GM18508 (cell line): Measurements from ENCODE around the gene WARS2.

Source experiments
- ATAC-seq: cut with Tn5 transposase; IDR thresholded peaks from one replicate; pipeline ENCODE4 v1.9.1; 2021; ENCODE audit warnings: moderate number of reproducible peaks; ENCODE audit not compliant: insufficient read depth, unreplicated experiment

The WARS2 gene

DNA sequence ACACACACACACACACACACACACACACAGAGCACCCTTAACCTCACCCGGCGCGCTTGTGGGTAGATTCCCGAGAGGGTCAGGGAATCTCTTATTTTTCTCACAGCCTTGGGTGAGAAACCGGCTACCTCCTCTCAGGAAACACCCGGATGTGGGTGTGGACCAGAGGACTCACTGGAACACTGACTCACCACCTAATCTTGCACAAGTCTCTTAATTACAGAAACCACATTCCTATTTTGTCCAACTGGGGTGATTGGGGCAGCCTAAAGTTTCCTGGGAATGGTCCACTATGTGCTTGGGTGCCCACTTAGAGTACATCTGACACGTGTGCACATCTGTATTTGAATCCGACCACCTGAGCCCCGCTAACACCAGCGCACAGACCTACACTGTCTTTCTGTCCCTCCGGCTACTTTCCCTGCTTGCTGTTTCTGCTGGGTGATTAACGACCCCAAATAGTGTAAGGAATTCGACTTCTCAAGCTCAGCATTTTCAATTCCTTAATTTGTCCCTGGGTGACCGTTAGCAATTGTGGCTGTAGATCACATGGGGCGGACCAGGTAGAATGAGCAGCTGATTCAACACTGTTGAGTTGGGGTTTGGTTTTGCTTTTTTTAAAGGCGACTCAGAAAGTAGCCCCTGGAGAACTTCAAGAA is 138.3 kb downstream of the WARS2 start:
- no peak for ATAC-seq

DNA sequence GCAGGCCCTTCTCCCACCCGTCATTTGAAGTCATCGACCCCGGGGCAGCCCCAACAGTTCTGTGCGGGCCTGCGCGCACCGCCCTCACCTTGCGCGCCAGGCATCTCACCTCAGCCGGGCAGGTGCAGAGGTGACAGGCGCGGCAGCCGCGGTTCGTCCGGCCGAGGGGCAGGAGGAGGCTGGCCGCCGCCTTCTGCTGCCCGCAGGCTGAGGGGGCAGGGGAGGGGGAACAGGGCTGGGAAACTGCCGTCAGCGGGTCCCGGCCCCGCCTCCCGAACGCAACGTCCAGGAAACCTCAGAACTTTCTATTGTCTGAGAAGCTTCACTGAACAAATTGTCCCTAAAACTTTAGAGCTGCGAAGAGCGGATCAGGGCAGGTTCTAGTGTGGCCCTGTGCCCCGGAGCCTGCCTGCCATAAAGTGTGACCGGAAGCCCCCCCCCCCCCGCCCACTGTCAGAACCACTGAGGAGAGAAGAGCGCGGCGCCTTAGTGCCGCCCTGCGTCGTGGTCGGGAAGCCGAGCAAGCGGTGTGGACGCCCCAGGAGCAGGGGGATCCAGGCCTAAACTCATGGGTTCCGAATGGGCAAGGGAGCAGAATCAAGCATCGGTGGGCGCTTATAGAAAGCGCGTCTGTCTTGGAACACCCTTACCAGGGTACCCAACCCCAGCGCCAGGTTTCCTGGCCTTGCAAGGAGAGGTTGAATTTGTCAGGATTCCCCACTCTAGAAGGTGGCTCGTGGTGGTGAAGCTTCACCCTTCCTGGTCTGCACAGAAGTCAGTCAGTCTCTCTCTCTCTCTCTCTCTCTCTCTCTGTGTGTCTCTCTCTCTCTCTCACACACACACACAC is 139.0 kb downstream of the WARS2 start:
- no peak for ATAC-seq

DNA sequence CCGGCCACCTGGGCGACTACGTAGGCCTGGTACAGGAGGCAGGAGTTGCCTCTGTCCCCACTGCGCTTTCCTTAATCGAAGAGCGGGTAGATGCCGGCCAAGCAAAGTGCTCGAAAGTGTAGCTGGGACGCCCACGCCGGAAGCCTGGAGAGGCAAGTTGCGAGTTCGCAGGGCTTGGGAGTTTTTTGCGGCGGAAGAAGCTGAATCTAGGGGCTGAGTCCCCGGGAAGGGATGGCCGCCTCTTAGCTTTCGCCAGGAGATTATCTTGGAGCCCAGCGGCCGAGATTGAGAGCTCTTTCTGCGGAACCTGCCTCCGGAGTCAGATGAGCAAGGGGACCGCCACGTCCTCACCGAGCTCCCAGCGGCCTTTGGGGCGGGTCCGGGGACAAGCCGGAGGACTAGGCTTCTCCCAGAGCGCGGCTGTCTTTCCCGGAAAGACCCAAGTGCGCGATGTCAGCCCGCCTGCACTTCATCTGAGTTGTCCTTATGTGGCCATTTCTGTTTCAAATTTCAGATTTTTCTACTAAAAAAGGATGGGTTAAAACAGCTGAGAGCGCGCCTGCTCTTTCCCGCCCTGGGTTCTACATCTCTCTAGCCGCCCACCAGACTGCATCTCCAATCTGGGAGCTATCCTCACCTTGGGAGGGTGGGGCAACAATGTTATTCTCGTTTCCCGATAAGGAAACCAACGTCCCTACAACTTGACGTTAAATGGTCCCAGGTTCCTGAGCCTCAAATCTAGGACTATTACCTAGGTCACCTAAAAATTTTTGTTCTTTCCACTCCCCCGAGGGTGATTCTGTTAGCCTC is 139.9 kb downstream of the WARS2 start:
- no peak for ATAC-seq

DNA sequence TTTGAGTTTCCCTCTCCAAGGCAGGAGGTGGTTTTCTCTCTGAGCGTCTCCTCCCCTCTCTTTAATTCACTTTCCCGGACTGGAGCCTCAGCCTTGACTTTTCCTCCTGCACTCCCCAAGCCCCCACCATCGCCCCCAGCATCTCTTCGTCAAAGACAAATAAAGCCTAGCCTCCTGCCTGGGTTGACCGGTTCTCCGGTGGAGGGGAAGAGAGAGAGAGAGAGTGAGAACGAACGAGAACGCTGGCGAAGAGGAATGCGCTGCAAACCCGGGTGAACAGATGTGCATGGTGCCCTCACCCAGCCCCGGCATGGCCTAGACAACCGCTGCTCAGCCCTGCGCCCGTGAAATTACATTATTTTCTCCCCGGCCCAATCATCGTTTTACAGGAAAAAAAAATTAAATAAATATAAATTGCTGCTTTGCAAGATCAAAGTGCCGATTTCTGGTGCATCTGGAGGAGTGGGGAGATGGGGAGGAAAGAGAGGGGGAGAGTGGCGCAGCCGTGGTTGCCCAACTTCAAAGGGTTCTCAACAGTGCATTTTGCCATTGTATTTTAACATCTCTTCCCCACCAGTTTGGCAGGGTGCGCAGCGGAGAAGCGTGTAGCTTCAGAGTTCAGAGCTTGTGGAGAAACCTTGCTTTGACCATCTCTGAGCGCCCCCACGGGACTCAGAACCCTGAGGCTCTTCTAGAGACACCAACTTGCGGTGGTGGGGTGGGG is 140.9 kb downstream of the WARS2 start:
- ATAC-seq = no peak

DNA sequence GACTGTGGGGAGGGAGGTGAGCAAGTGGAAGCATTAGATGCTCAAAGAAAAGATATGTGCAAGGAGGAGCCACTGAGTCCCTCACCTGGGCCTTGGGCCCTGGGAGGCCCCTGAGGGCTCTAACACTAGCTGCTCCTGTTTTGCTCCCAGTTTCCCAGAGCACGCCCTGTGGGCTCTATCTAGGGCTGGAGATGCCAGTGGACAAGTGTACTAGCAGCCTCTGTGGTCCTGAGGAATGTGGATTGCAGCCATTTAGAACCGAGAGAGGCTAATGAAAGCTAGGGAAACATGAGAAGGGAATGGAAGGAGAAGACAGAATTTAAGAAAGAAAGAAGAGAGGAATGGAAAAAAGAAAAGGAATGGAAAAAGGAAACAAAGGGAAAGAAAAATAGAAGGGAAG is 142.3 kb downstream of the WARS2 start:
- ATAC-seq = no peak

DNA sequence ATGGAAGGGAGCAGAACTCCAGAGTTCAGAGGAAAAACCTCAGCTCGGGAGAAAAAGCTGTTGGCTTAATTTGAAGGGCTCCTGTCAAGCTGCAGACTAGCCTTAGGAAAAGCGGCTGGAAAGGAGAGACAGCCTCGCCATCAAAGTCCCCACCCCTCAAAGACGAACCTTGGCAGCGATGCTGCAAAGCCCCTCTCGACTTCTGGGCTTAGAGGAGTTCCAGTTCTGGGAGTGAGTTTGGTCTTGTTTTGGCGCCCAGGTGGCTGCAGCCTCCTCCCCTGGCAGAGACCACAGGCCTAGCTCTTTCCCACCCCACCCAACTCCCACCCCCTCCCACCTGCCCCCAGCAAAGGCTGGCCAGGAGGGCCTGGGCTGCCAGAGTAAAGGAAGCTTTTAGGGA is 143.2 kb downstream of the WARS2 start:
- no peak for ATAC-seq

DNA sequence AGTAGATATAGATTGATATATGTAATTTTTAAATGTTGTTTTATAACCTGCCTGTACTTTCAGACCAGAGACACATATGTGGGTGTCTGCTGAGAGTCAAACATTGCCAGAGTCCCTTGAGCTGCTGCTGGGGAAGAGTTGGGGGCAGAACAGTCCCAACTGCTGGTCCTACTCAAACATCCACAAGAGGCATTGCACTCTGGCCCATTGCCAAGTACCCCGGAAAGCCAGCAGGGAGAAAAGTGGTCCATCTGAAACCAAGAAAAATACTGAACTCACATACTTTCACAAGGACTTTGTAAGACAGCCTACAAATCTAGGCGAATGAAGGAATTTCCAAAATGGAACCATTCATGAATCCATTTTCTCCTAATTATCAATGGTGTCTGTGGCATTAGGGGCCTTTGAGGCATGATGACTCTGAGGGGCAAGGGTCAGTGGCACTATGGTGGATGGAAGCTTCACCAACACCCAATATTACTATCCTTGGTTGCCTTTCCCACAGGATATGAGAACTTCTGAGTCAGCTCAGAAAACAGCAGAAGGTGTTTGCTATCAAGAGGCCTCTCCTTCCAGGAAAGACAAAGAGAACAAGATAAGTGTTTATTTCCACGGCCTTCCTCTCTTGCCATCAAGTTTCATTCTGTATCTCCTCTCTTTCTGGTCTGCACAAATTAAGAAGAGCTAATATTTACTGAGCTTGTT is 145.0 kb downstream of the WARS2 start:
- no peak for ATAC-seq

DNA sequence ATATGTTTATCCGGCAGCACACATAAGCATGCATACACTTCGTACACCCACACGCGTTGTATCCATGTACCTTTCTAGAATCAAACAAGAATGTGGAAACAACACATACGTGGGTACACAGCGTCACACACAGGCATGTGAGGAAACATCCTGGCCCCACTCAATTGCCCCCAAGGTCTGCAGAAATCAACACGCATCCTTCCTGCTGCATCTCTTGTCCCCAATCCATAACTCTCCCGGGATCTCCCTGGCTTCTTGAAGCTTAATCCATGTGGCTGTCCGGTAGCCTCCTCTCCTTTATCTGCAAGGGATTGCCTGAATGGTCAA is 146.8 kb downstream of the WARS2 start:
- no peak for ATAC-seq

DNA sequence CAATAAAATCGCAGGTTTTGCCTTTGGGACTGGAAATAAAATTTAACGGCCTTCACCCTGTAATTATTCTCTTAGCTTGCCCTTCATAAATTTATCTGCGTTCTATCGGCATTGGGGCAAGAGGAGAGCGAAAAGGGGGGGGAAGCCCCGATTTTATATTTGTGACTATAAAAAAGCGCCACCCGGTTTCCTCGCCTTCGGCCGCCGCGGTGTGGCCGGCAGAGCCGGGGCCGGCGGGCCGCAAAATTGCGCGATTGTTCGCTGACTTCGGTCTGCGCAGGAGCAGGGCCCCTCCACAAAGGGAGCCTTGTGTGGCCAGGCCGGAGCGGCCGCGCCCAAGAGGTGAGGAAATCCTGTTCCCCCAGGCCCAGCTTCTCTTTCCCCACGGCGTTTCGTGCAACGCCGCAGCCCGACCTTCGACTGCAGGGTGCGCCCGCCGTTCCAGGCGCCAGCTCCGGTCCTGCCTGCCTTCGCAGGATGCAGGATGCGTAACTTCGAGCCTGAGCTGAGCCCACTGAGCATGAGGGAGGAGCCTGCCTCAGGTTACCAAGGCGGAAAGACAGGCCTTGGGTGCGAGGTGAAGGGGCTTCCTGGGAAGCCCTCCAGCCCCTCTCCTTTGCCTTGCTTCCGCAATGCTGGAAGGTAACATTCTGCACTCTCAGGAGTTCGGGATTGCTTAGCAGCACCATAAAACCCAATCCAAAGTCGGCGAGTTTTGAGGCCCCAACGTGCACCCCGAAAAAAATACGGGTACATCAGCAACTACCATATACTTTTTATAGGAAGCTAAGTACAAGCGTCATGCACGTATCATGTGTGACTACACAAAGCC is 147.4 kb downstream of the WARS2 start:
- no peak for ATAC-seq

DNA sequence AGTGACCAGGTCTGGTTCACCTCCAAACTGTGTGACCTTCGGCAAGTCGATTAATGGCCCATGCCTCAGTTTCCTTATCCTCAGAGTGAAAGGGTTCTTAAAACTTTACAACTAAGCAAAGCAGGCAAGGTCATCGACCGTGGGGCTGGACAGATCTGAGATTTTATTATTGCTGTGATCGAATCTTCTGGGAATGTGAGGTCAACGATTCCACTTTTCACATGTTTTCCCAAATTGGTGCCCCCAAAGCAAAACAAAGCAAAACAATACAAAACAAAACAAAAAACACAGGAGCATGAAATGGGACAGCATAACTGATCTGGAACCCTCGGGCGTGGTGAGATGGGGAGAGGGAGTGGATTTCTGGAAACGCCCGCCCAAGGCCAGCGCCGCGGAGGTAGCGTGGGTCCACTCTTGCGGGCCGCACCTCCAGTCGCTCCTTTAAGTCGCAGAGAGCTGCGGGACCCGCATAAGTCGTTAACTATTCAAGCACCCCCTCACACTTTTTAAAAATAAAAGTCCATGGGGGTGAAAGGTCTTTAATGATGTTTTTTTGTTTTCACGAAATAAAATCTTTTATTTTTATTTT is 148.1 kb downstream of the WARS2 start:
- no peak for ATAC-seq

DNA sequence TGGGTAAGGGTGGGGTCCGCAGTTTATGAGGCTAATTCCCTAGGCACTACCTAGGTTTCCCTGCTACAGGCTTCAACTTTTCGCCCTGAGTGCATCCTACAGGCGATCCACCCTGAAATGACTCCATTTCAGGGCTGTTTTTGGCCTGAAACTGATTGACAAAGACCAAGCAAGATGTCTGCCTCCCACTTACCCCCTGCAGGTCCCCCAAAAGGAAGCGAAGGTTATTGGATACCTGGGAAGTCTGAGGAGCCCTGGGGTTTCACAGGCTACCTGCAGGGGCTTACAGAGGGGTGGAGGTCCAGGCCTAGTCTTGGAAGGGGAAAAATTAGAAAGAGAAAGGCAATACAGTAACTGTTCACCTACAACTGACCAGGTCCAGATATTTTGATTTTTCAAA is 149.0 kb downstream of the WARS2 start:
- no peak for ATAC-seq

DNA sequence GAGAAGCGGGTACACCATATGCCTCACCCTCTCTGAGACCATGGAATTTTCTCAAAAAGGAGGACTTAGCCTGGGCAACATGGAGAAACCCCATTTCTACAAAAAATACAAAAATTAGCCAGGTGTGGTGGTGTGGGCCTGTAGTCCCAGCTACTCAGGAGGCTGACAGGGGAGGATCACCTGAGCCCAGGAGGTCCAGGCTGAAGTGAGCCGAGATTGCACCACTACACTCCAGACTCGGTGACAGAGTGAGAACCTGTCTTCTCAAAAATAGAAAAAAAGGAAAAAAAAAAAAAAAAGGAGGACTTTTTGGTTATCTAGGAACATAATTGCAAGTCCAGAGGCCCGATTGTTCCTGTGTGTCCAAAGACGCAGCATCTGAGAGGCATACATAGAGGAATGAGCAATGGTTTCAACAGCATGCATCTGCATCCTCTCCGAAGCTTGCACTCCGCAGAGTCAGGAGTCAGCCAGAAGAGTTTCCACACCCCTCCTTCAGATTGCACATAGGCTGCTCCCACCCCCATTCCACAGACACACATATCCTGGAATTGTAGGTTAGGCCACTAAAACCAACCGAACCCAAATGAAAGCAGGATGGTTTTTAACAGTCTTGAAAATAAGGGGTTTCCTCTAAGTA is 149.8 kb downstream of the WARS2 start:
- no peak for ATAC-seq

DNA sequence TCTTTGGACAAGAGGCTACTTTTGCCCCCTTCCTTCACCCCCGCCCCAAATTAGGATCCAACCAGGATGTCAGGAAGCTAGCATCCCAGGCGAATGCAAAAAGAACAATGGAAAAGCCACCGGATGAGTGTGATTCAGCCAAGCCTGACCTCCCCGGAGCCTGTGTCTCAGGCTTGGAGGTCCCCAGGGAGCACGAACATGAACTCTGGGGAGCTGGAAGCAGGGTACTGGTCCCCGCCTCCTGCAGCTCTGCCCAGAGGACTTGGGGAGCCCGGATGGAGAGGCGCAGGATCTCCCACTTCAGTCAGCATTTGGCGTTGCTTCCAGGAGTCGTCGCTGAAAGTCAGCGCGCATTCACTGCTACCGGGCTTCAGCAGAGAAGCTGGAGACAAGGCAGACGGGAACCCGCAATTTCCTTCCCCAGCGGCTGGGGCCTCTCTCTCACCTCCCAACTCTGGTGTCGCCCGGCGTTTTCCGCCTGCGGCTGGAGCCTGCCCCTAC is 150.5 kb downstream of the WARS2 start:
- ATAC-seq = no peak

DNA sequence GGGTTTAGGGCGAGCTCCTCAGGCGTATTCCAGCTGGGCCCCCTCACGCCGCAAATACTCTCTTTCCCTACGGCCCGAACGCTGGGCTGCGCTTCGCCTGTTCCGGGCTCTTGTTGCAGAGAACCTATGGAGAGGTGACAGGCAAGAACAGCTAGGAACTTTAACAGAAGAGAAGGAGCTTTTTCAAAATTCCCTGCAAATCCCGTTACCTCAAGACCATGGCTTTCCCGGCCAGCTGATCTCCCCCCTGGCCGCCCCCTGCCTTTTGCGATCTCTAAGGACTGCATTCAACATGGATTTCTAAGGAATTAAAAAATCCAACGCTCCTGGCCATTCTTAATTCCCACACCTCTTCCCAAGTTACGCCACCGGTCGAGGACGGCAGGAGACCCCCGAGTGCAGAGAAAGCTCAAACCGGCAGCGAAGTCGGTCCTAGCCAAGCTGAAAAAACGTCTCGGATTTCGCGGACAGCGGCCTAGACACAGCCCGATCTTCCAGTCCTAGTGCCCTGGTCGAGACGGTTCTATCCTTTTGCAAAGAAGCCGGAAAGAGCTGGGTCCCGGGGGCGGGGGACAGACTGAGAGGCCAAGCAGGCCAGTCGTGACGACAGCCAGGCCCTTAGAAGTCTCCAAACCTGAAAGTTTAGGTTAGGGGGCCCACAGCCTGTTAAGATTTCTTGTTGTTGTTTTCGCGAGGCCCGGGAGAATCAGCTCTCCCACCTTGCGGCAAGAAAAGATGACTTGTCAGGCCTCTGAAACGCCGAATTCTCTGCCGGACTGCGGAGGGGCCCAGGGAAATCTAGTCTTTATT is 151.2 kb downstream of the WARS2 start:
- no peak for ATAC-seq

DNA sequence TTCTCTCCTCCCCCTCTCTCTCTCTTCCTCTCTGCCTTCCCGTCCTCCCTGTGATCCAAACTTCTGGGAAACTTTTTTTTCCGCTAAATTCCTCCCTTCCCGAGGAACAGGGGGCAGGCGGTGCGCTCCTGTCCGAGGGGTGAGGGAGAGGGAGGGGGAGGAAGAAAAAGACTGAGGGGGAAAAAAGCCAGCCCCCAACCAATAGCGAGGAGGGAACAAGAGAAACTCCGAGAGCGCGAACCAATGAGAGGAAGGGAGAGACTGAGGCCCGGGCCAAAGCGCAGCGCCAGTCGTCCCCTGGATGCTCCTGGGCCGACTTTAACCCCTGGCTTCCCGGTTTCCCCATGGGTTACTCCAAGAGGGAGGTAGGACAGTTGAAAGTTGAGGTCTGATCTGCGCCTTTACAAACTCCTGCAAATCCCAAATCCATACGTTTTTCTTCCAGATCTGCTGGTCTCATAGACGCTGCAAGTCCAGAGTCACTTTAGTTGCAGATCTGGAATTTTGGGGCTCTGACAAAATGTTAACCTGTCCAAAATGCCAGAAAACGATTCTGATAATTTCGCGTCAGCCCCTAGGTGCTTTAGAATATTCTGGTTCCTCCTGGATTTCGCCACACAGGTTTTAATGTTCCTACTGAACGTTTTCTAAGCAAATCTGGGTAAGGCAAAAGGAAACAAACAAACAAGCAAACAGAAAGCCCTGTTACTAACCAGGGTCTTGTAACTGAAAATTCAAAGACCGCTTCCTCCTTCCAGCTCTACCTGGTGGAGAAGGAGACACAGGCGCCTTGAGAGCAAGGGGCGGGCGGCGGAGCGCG is 152.1 kb downstream of the WARS2 start, which contains the start of gene TBX15:
TSS of gene TBX15 (minus strand) at position 158 of the 820 bp plus-strand sequence. CDS start 548 bp downstream, outside the sequence.
- ATAC-seq = no peak

DNA sequence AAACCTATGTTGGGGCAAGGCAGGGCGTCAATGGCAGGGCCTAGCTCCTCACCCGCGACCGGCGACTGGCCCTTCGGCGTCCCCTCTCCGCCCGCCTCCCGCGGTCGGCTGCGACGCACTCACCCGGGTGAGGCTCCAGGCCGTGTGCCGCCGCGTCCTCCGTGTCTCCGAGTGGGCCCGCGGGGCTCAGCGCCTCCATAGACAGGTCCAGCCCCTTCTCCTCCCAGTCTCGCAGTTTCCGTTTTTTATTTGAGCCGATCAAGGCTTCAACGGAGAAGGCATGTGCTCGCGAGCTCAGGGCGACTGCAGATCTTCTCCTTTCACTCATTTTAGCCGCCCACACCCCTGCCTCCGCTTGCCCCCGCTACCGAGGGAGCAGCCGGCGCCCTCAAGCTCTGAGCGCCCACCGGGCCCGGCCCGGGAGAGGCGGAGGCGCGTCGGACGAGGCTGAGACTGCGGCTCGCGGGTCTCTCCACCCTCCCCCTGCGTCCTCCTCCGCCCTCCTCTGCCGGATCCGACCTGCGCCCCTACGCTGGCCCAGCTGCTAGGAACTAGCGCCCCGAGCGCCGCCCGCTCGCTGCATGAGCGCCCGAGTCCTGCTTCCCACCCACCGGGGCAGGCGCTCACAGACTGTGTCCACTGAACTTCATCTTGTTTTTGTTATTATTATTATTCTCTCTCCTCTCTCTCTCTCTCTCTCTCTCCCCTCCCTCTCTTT is 152.8 kb downstream of the WARS2 start:
- no peak for ATAC-seq
